HG02840 (cell line): ENCODE results near the gene DEF6.
"Not testable (repeated sequence)": the region's sequence is repeated elsewhere in the genome, so short reads cannot be mapped to it uniquely, and the experiment has no call there.

ENCODE experiments used
- ATAC-seq: cut with Tn5 transposase; IDR thresholded peaks from one replicate; pipeline ENCODE4 v1.9.1; 2021; ENCODE audit warnings: mild to moderate bottlenecking, moderate library complexity, moderate number of reproducible peaks; ENCODE audit not compliant: unreplicated experiment, low FRiP score

Gene DEF6

DNA sequence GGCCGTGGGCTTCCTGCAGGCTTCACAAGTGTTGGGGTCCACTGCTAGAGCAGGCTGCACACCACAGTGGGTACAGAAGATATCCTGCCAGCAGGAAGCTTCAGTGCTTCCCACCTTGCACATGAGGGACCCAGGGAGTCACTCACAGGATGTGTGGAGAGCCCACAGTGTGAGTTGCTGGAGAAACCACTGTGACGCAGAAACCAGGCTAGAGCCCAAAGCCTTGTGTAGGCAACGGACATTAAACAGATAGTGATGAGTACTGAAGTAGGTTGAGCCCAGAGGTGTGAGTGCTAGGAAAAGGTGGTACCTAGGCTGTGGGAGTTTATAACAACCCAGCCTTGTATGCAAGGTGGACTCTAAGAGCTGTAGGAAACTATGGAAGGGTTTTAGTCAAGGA is 18.9 kb upstream of the DEF6 start:
- no peak for ATAC-seq

DNA sequence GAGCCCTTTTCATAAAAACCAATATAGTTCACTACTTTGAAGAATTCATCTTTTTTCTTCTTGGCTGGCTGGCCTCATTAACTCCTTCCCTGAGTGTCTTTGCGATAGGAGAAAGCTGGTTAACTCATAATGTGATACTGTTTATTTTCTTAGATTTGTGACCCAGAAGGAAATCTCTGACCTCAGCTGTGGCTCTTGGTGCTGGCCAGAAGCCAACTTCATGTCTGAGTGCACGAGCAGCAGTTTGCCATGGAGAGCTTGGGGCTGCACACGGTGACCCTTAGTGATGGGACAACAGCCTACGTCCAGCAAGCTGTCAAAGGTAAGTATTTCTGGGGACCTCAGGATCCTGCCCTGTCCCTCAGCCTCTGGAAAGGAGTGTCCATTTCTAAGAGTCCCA is 16.7 kb upstream of the DEF6 start:
- no peak for ATAC-seq

DNA sequence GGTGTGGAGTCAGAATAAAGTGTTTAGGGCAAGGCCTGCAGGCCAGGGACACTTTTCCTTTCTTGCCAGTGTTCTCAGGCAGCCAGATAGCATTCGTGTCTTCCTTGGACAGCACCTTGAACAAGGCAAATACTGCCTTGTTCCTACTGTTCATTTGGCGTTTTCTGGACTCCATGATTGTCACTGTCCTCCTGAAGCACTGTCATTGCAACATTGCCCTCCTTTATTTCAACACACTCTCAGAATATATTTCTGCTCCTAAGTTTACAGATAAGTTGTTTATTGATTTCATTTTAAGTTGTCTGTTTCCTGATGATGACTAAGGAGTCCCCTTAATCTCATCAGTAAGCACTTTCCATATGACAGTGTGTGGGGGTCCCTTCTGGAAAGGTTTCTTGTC is 15.1 kb upstream of the DEF6 start:
- ATAC-seq, result no peak

DNA sequence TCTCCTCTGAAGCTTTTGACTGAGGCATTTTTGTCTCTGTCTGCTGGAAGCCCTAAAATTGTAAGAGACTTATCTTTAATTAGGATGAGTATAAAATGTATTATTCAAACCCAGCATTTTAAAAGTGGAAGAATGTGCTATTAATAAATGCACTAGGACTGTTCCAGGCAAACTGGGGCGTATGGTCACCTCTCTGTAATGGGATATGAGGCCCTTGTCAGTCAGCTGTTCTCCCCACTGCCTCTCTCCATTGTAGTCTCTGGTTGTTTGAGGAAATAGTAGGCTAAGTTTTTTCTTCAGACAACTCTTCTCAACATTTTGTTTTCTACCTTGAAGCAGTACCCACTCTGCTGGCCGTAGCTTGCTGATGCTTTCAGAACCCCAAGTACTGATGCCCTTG is 14.3 kb upstream of the DEF6 start:
- no peak for ATAC-seq

DNA sequence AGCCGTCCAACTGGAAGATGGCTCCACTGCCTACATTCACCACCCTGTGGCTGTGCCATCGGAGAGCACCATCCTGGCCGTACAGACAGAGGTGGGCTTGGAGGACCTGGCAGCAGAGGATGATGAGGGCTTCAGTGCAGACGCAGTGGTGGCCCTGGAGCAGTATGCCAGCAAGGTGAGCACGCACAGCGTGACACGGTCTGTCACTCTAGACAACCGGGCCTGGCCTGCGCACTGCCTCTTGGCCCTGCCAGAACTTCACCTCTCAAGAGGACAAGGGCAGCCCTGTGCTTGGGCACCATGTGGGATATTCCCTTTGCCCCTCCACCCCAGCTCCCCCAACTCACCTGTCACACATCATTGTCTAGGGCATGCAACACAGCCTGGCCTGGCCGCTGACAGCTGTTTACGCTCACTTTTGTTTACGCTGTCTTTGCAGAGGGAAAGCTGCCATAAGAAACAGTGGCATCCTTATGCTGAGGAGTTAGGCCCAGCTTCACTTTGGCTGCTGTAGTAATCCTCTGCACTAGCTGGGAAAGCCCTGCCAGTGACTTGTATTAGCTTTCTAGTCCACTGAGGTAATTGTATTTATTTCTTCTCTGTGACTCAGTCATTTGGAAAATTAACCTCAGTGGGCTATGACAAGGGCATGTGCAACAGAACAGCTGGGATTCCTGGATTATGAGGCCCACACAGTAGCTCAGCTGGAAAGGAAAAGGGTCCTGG is 9.8 kb upstream of the DEF6 start:
- no peak for ATAC-seq

DNA sequence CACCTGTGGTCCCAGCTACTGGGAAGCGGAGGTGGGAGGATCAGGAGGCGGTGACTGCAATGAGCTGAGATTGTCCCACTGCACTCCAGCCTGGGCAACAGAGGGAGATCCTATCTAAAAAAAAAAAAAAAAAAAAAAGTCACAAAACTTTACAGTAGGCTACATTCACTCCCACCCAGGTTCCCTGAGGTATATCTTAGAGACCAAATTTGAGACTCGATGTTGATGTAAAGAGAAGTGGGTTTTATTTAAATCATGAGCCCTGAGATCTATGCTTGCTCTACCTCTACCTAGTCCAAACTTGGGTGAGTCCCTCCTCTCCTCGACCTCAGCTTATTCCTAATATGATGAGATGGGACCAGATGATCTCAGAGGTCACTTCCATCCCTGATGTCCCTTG is 8.8 kb upstream of the DEF6 start:
- no peak for ATAC-seq

DNA sequence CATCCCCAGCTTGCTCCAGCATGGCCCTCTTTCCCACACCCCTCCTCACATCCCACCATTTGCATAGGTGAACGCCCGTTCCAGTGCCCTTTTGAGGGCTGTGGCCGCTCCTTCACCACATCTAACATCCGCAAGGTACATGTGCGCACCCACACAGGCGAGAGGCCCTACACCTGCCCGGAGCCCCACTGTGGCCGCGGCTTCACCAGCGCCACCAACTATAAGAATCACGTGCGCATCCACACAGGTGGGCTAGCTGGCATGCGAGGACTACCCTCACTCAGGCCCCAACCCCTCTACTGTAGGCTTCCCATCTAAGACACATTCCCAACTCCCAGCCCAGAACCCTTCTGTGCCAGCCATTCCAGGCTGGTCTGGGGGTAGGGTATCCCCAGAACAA is 6.1 kb upstream of the DEF6 start:
- ATAC-seq, result no peak

DNA sequence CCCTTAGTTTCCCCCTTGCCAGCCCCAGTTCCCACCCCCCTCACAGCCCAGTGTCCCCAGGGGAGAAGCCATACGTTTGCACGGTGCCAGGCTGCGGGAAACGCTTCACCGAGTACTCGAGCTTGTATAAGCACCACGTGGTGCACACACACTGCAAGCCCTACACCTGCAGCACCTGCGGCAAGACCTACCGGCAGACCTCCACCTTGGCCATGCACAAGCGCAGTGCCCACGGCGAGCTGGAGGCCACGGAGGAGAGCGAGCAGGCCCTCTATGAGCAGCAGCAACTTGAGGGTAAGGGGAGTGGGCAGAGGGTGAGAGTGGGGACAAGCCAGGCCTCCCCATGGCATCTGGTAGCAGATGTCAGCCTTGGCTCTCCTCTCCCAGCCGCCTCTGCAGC is 5.1 kb upstream of the DEF6 start:
- ATAC-seq, result no peak

DNA sequence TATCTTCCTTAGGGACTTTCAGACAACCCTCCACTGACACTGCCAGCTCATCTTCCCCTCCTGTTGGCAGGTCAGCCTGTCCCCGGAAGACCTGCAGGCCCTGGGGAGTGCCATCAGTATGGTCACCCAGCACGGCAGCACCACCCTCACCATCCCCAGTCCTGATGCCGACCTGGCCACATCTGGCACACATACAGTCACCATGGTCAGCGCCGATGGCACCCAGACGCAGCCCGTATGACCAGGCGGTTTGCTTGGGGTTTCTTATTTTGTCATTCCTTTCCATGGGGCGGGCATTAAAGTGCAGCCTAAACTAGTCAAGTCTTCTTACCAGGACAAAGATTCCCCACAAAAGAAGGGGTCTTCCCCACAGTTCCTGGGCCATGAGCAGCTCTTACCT is 3.9 kb upstream of the DEF6 start:
- ATAC-seq, result no peak

DNA sequence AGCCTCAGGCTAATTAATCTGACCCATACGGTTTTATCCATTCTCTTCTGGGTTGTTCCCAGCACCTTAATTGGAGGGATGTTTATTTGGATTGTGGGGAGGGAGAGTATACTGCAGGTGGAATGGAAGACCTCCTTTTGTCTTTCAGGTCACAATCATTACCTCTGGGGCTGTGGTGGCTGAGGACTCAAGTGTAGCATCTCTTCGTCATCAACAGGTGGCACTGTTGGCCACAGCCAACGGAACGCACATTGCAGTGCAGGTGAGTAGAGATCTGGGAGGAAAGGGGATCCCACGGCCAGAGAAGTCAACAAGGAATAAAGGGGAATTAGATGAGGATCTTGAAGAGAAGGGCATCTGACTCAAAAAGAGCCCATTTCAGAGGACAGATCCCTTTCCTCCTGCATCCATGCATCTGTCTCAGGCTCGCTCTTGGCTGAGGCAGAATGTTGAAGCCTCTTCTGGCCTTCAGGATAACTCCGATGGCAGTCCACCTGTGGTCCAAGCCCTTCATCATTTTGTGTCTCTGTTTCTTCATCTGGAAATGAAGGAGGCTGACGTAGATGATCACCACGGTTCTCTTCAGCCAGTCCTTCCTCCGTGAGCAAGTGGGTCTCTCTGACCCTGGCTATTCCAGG is 3.2 kb upstream of the DEF6 start:
- ATAC-seq, result no peak

DNA sequence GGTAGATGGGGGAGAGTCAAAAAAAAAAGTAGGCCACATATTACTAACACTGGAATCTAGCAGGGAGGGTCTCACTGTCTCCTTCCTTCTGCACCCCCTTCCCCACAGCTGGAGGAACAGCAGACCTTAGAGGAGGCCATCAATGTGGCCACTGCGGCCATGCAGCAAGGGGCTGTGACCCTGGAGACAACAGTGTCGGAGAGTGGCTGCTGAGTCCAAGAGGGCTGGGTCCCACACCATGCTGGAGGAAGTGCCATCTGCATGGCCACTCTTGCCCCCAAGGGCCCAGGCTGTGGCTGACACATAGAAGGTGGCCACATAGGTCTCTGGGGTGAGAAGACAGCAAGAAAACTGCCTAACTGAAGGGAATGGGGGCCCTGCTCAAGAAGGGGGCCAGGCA is 2.6 kb upstream of the DEF6 start:
- ATAC-seq, result no peak

DNA sequence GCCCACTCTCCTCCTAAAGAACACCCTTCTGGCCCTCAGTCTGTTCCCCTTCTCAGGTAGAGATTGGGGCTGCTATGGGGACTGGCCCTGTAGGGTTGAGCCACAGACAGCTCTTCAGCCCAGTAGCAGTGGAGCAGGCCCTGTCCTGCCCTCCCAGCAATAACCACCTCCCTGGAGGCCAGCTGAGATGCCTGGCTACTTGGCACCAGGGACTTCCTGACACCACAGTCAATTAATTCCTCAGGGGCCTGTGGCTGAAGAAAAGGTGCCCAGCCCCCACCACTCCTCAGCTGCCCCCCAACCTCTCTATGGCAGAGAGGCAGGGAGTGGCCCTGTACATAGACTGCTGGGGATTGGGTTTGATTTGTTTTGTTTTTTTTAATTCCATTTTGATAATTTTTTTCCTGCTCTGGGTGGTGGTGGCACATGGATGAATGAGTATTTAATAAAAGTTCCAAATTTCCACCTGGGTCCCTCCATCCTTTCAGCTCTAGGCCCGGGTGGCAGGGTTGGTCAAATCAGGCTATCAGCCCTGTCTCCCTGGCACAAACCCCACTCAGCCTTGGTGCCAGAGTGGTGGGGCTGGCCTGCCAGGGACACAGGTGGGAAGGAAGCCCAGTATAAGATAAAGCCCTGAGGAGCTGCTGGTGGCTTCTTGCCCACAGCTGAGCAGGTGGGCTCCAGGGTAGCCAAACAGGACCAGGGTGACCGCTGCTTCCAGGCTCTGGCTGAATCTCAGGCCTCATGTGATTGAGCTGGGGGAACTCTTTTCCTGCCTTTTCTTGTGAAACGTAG is 1.9 kb upstream of the DEF6 start:
- no peak for ATAC-seq

DNA sequence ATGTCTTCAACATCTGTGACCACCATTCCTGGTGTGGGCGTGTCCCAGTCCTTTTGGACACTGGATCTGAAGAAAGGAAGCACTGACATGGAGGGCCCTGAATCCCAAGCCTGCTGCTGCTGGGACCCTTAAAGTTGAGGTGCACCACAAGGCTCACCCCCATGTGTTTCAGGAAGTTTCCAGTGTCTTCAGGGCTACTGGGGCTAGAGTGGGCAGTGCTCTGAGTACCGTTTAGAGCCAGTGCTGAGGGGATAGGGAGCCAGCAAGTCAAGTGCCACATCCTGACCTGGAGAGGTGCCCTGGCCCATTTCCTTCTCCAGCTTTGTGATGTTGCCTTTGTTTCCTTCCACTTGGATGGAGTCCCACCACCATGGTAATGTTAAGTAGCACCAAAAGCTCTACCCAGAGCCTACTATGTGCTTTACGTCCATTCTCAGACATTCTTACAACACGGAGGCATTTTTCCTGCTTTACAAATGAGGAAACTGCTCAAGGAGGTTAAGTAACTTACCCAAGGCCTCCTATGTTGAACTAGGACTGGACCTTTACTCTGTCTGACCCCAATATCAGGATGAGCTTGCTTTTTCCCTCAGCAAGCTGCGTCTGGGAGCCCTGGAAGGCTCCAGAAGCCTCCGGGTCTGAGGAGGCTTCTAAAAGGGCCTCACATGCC is 552 bp upstream of the DEF6 start:
- ATAC-seq, result no peak

DNA sequence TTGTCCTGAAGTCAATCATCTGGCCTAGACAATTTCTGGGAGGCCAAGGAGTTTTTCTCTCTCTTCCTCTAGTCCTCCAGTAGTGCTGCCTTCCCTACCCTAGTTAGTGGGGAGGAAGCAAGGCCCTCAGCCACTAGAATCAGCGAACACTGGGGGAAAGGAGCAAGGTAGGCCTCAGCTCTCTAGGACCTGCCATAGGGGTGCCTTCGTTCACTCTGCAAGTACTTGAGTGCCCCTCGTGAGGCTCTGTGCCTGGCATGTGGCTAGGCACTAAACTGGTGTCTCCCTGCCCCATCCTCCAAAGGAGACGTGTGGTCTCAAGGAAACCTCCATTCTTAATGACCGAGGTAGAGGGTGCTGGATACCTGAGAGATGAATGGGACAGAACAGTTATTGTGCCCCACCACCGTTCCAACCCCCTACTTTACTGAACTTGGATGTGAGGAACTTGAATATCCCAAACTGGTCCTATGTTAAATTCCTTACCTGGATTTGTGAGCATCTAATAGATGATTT is 1.1 kb downstream of the DEF6 start:
- ATAC-seq, result no peak

DNA sequence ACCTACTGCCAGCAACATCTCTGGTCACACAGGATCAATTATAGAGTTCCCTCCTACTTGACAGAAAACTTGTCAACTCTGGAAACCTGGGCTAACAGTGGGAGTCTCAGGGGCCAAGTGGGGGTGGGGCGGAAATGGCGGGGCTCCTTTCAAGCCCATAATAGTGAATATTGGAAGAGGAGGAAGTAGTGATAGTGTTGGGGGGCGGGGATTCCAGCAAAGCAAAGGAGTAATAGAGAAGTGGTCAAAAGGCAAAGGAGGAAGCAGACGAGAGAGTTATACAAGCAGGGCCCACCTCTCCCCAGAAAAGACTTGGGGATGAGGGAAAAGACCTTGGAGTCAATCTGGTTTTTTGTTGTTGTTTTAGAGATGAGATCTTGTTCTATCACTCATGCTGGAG is 2.1 kb downstream of the DEF6 start:
- ATAC-seq, result no peak

DNA sequence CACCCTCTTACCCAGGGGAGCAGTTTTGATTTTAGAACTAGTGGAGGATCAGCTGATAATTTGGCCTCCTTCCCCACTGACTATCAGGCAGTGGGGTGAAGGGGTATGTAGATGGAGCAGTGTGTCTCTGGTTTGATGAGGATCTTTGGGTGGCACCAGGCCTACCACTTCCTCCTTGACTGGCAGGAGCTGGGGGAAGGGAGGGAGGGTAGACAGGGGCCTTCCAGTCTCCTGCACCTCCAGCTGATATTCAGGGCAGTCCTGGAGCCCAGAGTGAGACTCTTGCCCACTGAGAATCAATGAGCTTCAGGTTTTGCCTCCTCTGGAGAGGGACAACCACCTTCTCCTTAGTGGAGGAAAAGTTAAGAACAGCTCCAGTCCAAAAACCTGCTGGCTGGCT is 3.2 kb downstream of the DEF6 start:
- no peak for ATAC-seq

DNA sequence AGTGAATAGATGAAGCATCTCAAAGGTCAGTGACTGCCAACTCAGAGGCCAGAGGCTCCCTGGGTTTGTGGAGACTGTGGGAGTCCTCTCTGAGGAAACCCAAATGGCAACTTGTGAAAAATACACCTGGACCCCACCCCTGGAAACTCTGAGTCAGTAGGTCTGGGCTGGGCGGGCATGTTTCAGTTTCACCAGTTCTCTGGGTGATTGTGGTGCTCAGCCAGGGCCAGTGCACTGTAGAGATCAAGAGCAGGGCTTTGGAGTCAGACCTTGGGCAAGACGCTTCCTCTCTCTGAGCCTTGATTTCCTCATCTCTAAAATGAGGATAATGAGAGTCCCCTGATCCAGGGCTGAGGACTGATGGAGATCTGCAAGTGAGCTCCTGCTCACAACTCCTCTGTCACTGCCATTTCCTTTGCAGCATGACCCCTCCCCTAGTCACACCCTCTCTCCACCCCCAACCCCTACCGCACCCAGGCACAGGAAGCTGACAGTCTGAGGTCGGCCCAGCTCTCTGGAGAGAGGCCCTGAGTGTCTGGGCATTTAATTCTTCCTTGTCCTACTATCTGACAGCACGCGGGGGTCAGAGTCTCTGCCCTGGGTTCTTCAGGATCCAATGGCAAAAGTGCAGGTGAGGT is 5.1 kb downstream of the DEF6 start:
- ATAC-seq, result peak; percentile 60

DNA sequence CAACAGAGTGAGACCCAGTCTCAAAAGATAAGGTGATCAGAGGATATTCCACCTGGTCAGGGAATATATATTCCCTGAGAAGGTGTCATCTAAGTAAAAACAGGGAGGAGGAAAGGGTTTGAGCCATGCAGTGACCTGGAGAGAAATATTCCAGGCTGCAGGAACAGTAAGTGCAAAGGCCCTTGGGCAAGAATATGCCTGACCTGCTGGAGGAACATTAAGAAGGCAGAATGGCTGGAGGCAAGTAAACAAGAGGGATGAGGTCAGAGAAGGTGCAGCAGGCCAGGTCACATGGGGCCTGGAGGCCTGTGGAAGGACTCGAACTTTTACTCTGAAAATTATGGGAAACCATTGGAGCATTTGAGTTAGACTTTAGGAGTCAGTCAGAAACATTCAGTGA is 6.7 kb downstream of the DEF6 start:
- no peak for ATAC-seq

DNA sequence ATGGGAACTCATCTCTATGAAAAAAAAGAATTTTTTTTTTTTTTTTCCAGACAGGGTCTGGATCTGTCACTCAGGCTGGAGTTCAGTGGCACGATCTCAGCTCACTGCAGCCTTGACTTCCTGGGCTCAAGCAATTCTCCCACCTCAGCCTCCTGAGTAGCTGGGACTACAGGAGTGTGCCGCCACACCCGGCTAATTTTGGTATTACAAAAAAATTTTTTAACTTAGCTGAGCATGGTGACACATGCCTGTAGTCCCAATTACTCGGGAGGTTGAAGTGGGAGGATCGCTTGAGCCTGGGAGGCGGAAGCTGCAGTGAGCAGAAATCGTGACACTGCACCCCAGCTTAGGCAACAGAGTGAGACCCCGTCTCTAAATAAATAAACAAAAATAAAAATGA is 7.5 kb downstream of the DEF6 start:
- no peak for ATAC-seq

DNA sequence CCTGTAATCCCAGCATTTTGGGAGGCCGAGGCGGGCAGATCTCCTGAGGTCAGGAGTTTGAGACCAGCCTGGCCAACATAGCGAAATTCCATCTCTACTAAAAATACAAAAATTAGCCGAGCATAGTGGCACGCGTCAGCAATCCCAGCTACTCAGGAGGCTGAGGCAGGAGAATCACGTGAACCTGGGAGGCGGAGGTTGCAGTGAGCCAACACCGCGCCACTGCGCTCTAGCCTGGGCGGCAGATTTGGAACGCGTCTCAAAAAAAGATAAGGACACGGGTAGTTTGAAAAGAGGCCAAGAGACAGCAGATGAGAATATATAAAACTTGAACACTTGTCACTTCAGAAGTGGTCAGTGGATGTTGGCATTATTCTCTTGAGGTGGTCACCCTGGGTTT is 9.5 kb downstream of the DEF6 start:
- ATAC-seq, result not testable (repeated sequence)

DNA sequence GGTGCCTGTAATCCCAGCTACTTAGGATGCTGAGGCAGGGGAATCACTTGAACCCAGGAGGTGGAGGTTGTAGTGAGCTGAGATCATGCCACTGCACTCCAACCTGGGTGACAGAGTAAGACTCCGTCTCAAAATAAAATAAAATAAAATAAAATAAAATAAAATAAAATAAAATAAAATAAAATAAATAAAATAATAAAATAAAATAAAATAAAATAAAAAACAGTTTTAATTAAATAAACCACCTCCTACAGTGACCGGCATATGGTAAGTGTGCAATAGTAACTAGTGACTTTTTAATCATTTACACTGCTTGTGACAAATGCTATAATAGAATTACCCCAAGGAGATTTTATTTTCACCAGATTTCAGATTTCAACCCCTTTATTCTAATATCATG is 10.9 kb downstream of the DEF6 start:
- not testable (repeated sequence) for ATAC-seq
